Testis (tissue), 3 donors: Measurements from ENCODE around the gene OR5AC2. TPM values are rescaled to one million over a fixed set of nuclear protein-coding genes. Genes with fewer than 3 reads are reported as not detected.

Experiments
- DNase-seq: peaks from one replicate; pipeline ENCODE4 v3.0.0-alpha.2; 2019
- H3K27ac ChIP-seq, 2 donors: fragments of 200-600 bp; sonication (generic); one replicate each; pipeline ENCODE4 v1.5.1; 2019
- H3K27me3 ChIP-seq: fragments of 200-600 bp; sonication (generic); one replicate; pipeline ENCODE4 v1.5.1; 2019
- H3K36me3 ChIP-seq: fragments of 200-600 bp; sonication (generic); one replicate; pipeline ENCODE4 v1.5.1; 2017; ENCODE audit warnings: low read depth; ENCODE audit errors: missing control alignments
- H3K4me1 ChIP-seq: fragments of 200-600 bp; sonication (generic); one replicate; pipeline ENCODE4 v1.5.1; 2019
- H3K4me3 ChIP-seq, 2 donors: fragments of 200-600 bp; sonication (generic); one replicate each; pipeline ENCODE4 v1.5.1; 2017 to 2019
- H3K9me3 ChIP-seq: fragments of 200-600 bp; sonication (generic); one replicate; pipeline ENCODE4 v1.5.1; 2017
- CTCF ChIP-seq, 3 experiments: fragments of 450-650 bp in 2 of 3; fragments of 200-600 bp in 1 of 3; sonication (generic) in 1 of 3; IDR thresholded peaks; one replicate each; pipeline ENCODE4 v1.5.1; 2016 to 2019; ENCODE audit warnings: antibody characterized with exemption in 3 of 3, mild to moderate bottlenecking in 2 of 3, moderate library complexity in 1 of 3
- POLR2A ChIP-seq: fragments of 450-650 bp; IDR thresholded peaks from one replicate; pipeline ENCODE4 v1.6.1; 2017; ENCODE audit warnings: antibody characterized with exemption, mild to moderate bottlenecking, moderate library complexity
- WGBS, 2 donors: methylation state at CpG; one replicate each; pipeline ENCODE4 v1.1.5; 2018; 5-methylcytosine and 5-hydroxymethylcytosine counted together
- intact Hi-C: fragments of 100-400 bp; cut with DNase I; formaldehyde crosslinking; loops from one replicate; pipeline ENCODE4 v1.15.1; 2023; ENCODE audit warnings: low total_unique reads
- polyA plus RNA-seq: library from polyadenylated mRNA; stranded (reverse); fragments of 350-450 nt; fragmentation: Illumina TruSeq; extraction: RNeasy Lipid Tissue Mini Kit (QIAGEN cat#74804); gene quantifications from one replicate; pipeline ENCODE4 v1.2.3, GENCODE V29; 2014; ENCODE audit warnings: low read depth, low replicate concordance; ENCODE audit not compliant: insufficient read depth
- total RNA-seq, 2 donors: library from RNA; depleted of rRNA; stranded (reverse); fragments of >200 nt; gene quantifications; one replicate each; pipeline ENCODE4 v1.2.3, GENCODE V29; 2016

The OR5AC2 gene
- total and polyA plus RNA-seq, 3 donors from 2014 or later: not detected

GRCh38 chr3:98048586-98048985 lies 38.4 kb upstream of the OR5AC2 start:
- 35 to 41% methylated on average over 1 of the region's 1 CpG for WGBS, 2 donors

GRCh38 chr3:98049271-98049670 lies 37.7 kb upstream of the OR5AC2 start:
- Histone ChIP-seq H3K9me3 (no peaks in the 10 kb centered on the region), H3K4me3 (no peak overlapping the region), H3K27ac (no peak overlapping the region), H3K36me3 (no peaks in the 10 kb centered on the region), H3K27me3 (no peaks in the 10 kb centered on the region), H3K4me1 (no peaks in the 10 kb centered on the region)
- DNase-seq: no peak
- intact Hi-C loops: loop anchor here (10.0 kb wide), 1 partner anchor 276 kb away; no protein-coding TSS in a partner anchor
- 70 to 73% methylated on average over 1 of the region's 1 CpG for WGBS, 2 donors
- TF ChIP-seq CTCF (IDR thresholded peaks at IDR 0.05): no peak
- no peak for TF ChIP-seq POLR2A

More at GRCh38 chr3:98048586-98048985, 38.4 kb upstream of the OR5AC2 start:
- Histone ChIP-seq H3K9me3 (no peaks in the 10 kb centered on the region), H3K27me3 (no peaks in the 10 kb centered on the region), H3K36me3 (no peaks in the 10 kb centered on the region), H3K4me1 (no peaks in the 10 kb centered on the region), H3K27ac (no peak overlapping the region), H3K4me3 (no peak overlapping the region)
- TF ChIP-seq CTCF (IDR thresholded peaks at IDR 0.05) (no peak), POLR2A (no peak)
- no peak for DNase-seq
- intact Hi-C loops: loop anchor here (10.0 kb wide), 1 partner anchor 276 kb away; no protein-coding TSS in a partner anchor

- Histone ChIP-seq H3K4me3 (no peak overlapping the region), H3K27me3 (no peaks in the 10 kb centered on the region), H3K27ac (no peak overlapping the region), H3K4me1 (no peaks in the 10 kb centered on the region), H3K36me3 (no peaks in the 10 kb centered on the region), H3K9me3 (no peaks in the 10 kb centered on the region)
- no peak for DNase-seq
- TF ChIP-seq CTCF (IDR thresholded peaks at IDR 0.05): no peak
- no peak for TF ChIP-seq POLR2A
- intact Hi-C loops: no loop called here
Measured at GRCh38 chr3:98056035-98056434, 30.9 kb upstream of the OR5AC2 start.

GRCh38 chr3:98057631-98058030 lies 29.3 kb upstream of the OR5AC2 start:
- no peak overlapping the region for H3K27ac ChIP-seq
- DNase-seq: no peak
- H3K9me3 ChIP-seq: no peaks in the 10 kb centered on the region
- no peaks in the 10 kb centered on the region for H3K4me1 ChIP-seq
- H3K36me3 ChIP-seq: no peaks in the 10 kb centered on the region
- H3K4me3 ChIP-seq: no peak overlapping the region
- intact Hi-C loops: no loop called here
- TF ChIP-seq POLR2A (no peak), CTCF (IDR thresholded peaks at IDR 0.05) (no peak)
- H3K27me3 ChIP-seq: no peaks in the 10 kb centered on the region
- 87 to 89% methylated on average over 1 of the region's 1 CpG for WGBS, 2 donors

- TF ChIP-seq POLR2A (no peak), CTCF (IDR thresholded peaks at IDR 0.05) (no peak)
- Histone ChIP-seq H3K4me1 (no peaks in the 10 kb centered on the region), H3K27me3 (no peaks in the 10 kb centered on the region), H3K36me3 (no peaks in the 10 kb centered on the region), H3K27ac (no peak overlapping the region), H3K9me3 (no peaks in the 10 kb centered on the region), H3K4me3 (no peak overlapping the region)
- no peak for DNase-seq
- WGBS, 2 donors: 56 to 58% methylated on average over 6 to 7 of the region's 7 CpGs
- intact Hi-C loops: no loop called here
Measured at GRCh38 chr3:98058244-98058960, 28.6 kb upstream of the OR5AC2 start.
